Vagina (tissue), 2 donors: ENCODE measurements around the gene SLC6A8.

Experiments used
- CTCF ChIP-seq, 3 experiments: fragments of 450-650 bp in 2 of 3; fragments of 200-600 bp in 1 of 3; sonication (generic) in 1 of 3; IDR thresholded peaks; one replicate each; pipeline ENCODE4 v1.5.1; 2017 to 2019; ENCODE audit warnings: antibody characterized with exemption in 3 of 3, mild to moderate bottlenecking in 2 of 3, moderate library complexity in 2 of 3
- POLR2A ChIP-seq, 2 donors: fragments of 450-650 bp; IDR thresholded peaks; one replicate each; pipeline ENCODE4 v1.6.1; 2017; ENCODE audit warnings: antibody characterized with exemption in 2 of 2, mild to moderate bottlenecking in 2 of 2, moderate library complexity in 2 of 2

DNA sequence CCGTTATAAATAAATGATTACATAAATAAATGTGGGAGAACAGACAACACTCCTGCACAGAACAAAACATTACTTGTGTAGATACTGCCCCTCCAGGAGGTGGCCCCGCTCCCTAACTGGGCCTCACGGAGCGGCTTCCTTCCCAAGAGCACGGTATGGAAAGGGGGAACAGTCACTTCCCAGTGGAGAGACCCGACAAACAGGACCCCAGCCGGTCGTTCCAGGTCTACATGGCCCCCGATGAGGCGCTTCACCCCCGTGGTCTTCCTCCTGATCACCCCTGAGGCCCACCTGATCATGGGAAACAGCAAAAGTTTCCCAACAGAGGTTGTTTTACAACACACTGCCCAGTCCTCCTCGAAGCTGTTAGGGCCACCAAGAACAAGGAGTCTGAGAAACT, 6.6 kb upstream of the SLC6A8 start:
- TF ChIP-seq POLR2A (IDR thresholded peaks at IDR 0.05) (no peak), CTCF (IDR thresholded peaks at IDR 0.05) (no peak)
